DOHH2 (cell line): Measurements from ENCODE around the gene MGAT4B.

Experiments used
- CTCF ChIP-seq: fragments of 200-600 bp; sonication (generic); IDR thresholded peaks from one replicate; pipeline ENCODE4 v1.5.1; 2014; ENCODE audit warnings: antibody characterized with exemption, mild to moderate bottlenecking, low read depth, low read length; ENCODE audit not compliant: poor library complexity, severe bottlenecking
- EZH2phosphoT487 ChIP-seq: fragments of 200-600 bp; sonication (generic); IDR thresholded peaks from 2 replicates; pipeline ENCODE4 v1.6.1; 2017; ENCODE audit warnings: borderline replicate concordance, mild to moderate bottlenecking, antibody characterized with exemption, low read length, moderate library complexity, mixed read lengths

DNA sequence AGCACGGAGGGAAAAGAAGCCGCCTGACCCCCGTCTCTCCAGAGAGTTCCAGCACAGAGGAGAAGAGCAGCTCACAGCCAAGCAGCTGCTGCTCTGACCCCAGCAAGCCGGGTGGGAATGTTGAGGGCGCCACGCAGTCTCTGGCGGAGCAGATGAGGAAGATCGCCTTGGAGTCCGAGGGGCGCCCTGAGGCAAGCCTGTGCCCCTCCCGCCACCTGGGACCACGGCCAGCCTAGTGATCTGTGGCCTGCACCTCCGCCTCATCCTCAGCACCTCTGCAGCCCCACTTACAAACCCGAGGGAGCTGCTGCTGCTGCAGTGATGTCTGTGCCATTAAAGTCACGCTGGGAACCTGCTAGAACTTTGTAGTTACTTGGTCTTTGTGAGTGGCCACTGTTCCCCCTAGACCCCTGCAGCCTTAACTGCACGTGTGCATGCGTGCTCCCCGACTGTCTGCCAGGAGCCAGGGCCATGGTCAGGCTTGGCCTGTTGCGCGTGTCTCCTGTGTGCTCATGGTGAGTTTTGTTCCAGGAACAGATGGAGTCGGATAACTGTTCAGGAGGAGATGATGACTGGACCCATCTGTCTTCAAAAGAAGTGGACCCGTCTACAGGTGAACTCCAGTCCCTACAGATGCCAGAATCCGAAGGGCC, 26.5 kb upstream of the MGAT4B start:
- TF ChIP-seq CTCF = no peak
- TF ChIP-seq EZH2phosphoT487 = no peak
